ENCODE results near the gene ANKRD36B. TPM values are rescaled to one million over a fixed set of nuclear protein-coding genes. Genes with fewer than 3 reads are reported as not detected.
"Not testable (repeated sequence)": the region's sequence is repeated elsewhere in the genome, so short reads cannot be mapped to it uniquely, and the experiment has no call there.

Gene ANKRD36B
- polyA plus RNA-seq, 1 of the 3 experiments (the other 2 are of a cell fraction) = 3.8 TPM

- H3K36me3 ChIP-seq (replicated peaks in 1 of 2; ENCODE audit: control insufficient read depth in 1 of 2, insufficient read depth in 2 of 2, low read length in 1 of 2); H3K4me2 ChIP-seq; H3F3A ChIP-seq (replicated peaks; ENCODE audit: insufficient read depth); DNase-seq; H3K4me3 ChIP-seq (ENCODE audit: low read depth in 2 of 2, low read length in 1 of 2); H3K9me3 ChIP-seq; H3K4me1 ChIP-seq (ENCODE audit: control insufficient read depth in 1 of 2, insufficient read depth in 2 of 2, low read depth in 1 of 2, low read length in 1 of 2); H4K20me1 ChIP-seq (ENCODE audit: insufficient read depth); H3K9ac ChIP-seq; H3K27me3 ChIP-seq (ENCODE audit: insufficient read depth); H3K9me2 ChIP-seq; H3K27ac ChIP-seq (ENCODE audit: low read depth in 2 of 2, low read length in 1 of 2); CTCF ChIA-PET; H3K79me2 ChIP-seq (ENCODE audit: insufficient read depth); POLR2A ChIA-PET; H2AFZ ChIP-seq (ENCODE audit: low read depth): not testable (repeated sequence)
- WGBS (ENCODE audit: low lambda C conversion rate) = no CpG with 5 or more reads among the region's 7 CpGs
These were observed 22.2 kb upstream of the ANKRD36B start for GRCh38 chr2:97611895-97612294.

GRCh38 chr2:97608745-97609144, 19.1 kb upstream of the ANKRD36B start:
- H3K4me1 ChIP-seq (ENCODE audit: control insufficient read depth in 1 of 2, insufficient read depth in 2 of 2, low read depth in 1 of 2, low read length in 1 of 2); H3K36me3 ChIP-seq (replicated peaks in 1 of 2; ENCODE audit: control insufficient read depth in 1 of 2, insufficient read depth in 2 of 2, low read length in 1 of 2); H3F3A ChIP-seq (replicated peaks; ENCODE audit: insufficient read depth); H3K9me3 ChIP-seq; H3K4me3 ChIP-seq (ENCODE audit: low read depth in 2 of 2, low read length in 1 of 2); H2AFZ ChIP-seq (ENCODE audit: low read depth); H4K20me1 ChIP-seq (ENCODE audit: insufficient read depth); H3K27ac ChIP-seq (ENCODE audit: low read depth in 2 of 2, low read length in 1 of 2); CTCF ChIA-PET; H3K79me2 ChIP-seq (ENCODE audit: insufficient read depth); H3K9ac ChIP-seq; H3K27me3 ChIP-seq (ENCODE audit: insufficient read depth); DNase-seq; H3K9me2 ChIP-seq; POLR2A ChIA-PET; H3K4me2 ChIP-seq: not testable (repeated sequence)
- WGBS (ENCODE audit: low lambda C conversion rate) = 53% methylated on average over 4 of the region's 4 CpGs

GRCh38 chr2:97605524-97606339, 16.1 kb upstream of the ANKRD36B start:
- H3F3A ChIP-seq (replicated peaks; ENCODE audit: insufficient read depth); H3K79me2 ChIP-seq (ENCODE audit: insufficient read depth); H3K9me3 ChIP-seq; H2AFZ ChIP-seq (ENCODE audit: low read depth); H3K9me2 ChIP-seq; H3K4me2 ChIP-seq; H3K27me3 ChIP-seq (ENCODE audit: insufficient read depth); H3K36me3 ChIP-seq (replicated peaks in 1 of 2; ENCODE audit: control insufficient read depth in 1 of 2, insufficient read depth in 2 of 2, low read length in 1 of 2); H3K27ac ChIP-seq (ENCODE audit: low read depth in 2 of 2, low read length in 1 of 2); DNase-seq; H4K20me1 ChIP-seq (ENCODE audit: insufficient read depth); H3K4me1 ChIP-seq (ENCODE audit: control insufficient read depth in 1 of 2, insufficient read depth in 2 of 2, low read depth in 1 of 2, low read length in 1 of 2); POLR2A ChIA-PET; H3K9ac ChIP-seq; H3K4me3 ChIP-seq (ENCODE audit: low read depth in 2 of 2, low read length in 1 of 2); CTCF ChIA-PET: not testable (repeated sequence)
- no CpG with 5 or more reads among the region's 12 CpGs for WGBS (ENCODE audit: low lambda C conversion rate)

- H3K4me1 ChIP-seq (ENCODE audit: control insufficient read depth in 1 of 2, insufficient read depth in 2 of 2, low read depth in 1 of 2, low read length in 1 of 2); H3K9me3 ChIP-seq; H3K27me3 ChIP-seq (ENCODE audit: insufficient read depth); H3K36me3 ChIP-seq (replicated peaks in 1 of 2; ENCODE audit: control insufficient read depth in 1 of 2, insufficient read depth in 2 of 2, low read length in 1 of 2); H3K27ac ChIP-seq (ENCODE audit: low read depth in 2 of 2, low read length in 1 of 2); CTCF ChIA-PET; H2AFZ ChIP-seq (ENCODE audit: low read depth); H3K9me2 ChIP-seq; H3K79me2 ChIP-seq (ENCODE audit: insufficient read depth); H3F3A ChIP-seq (replicated peaks; ENCODE audit: insufficient read depth); H3K4me3 ChIP-seq (ENCODE audit: low read depth in 2 of 2, low read length in 1 of 2); H4K20me1 ChIP-seq (ENCODE audit: insufficient read depth); H3K9ac ChIP-seq; DNase-seq; POLR2A ChIA-PET; H3K4me2 ChIP-seq: not testable (repeated sequence)
- WGBS (ENCODE audit: low lambda C conversion rate) = 78% methylated on average over 4 of the region's 8 CpGs
These were observed 15.4 kb upstream of the ANKRD36B start for GRCh38 chr2:97605109-97605508.

- H3K4me1 ChIP-seq (ENCODE audit: control insufficient read depth in 1 of 2, insufficient read depth in 2 of 2, low read depth in 1 of 2, low read length in 1 of 2); H4K20me1 ChIP-seq (ENCODE audit: insufficient read depth); H3K27me3 ChIP-seq (ENCODE audit: insufficient read depth); H3F3A ChIP-seq (replicated peaks; ENCODE audit: insufficient read depth); H3K4me3 ChIP-seq (ENCODE audit: low read depth in 2 of 2, low read length in 1 of 2); H3K27ac ChIP-seq (ENCODE audit: low read depth in 2 of 2, low read length in 1 of 2); H3K4me2 ChIP-seq; H3K9me2 ChIP-seq; DNase-seq; H3K9ac ChIP-seq; H3K36me3 ChIP-seq (replicated peaks in 1 of 2; ENCODE audit: control insufficient read depth in 1 of 2, insufficient read depth in 2 of 2, low read length in 1 of 2); CTCF ChIA-PET; H3K9me3 ChIP-seq; H2AFZ ChIP-seq (ENCODE audit: low read depth); H3K79me2 ChIP-seq (ENCODE audit: insufficient read depth); POLR2A ChIA-PET: not testable (repeated sequence)
- WGBS (ENCODE audit: low lambda C conversion rate) = 13% methylated on average over 3 of the region's 10 CpGs
These were observed 11.9 kb upstream of the ANKRD36B start for GRCh38 chr2:97601537-97601936.

GRCh38 chr2:97596180-97596579, 6.5 kb upstream of the ANKRD36B start:
- 45% methylated on average over 4 of the region's 4 CpGs for WGBS (ENCODE audit: low lambda C conversion rate)
- POLR2A ChIA-PET; H3F3A ChIP-seq (replicated peaks; ENCODE audit: insufficient read depth); H3K4me3 ChIP-seq (ENCODE audit: low read depth in 2 of 2, low read length in 1 of 2); H2AFZ ChIP-seq (ENCODE audit: low read depth); CTCF ChIA-PET; H3K9me3 ChIP-seq; H4K20me1 ChIP-seq (ENCODE audit: insufficient read depth); H3K36me3 ChIP-seq (replicated peaks in 1 of 2; ENCODE audit: control insufficient read depth in 1 of 2, insufficient read depth in 2 of 2, low read length in 1 of 2); H3K9me2 ChIP-seq; H3K27me3 ChIP-seq (ENCODE audit: insufficient read depth); H3K4me2 ChIP-seq; H3K27ac ChIP-seq (ENCODE audit: low read depth in 2 of 2, low read length in 1 of 2); H3K79me2 ChIP-seq (ENCODE audit: insufficient read depth); H3K9ac ChIP-seq; H3K4me1 ChIP-seq (ENCODE audit: control insufficient read depth in 1 of 2, insufficient read depth in 2 of 2, low read depth in 1 of 2, low read length in 1 of 2); DNase-seq: not testable (repeated sequence)
